Stimulated activated CD4-positive, alpha-beta T cell treated with anti-CD3 and anti-CD28 coated beads, Interleukin-1b, Interleukin-23, amount 100 ng/mL, for 1 hour (primary cell): Measurements from ENCODE around the gene NPHP4.

Source experiments
- DNase-seq, 2 donors: peaks; one replicate each; pipeline ENCODE4 v3.0.0-alpha.2; 2020; ENCODE audit warnings: low read depth in 2 of 2

Gene NPHP4

DNA sequence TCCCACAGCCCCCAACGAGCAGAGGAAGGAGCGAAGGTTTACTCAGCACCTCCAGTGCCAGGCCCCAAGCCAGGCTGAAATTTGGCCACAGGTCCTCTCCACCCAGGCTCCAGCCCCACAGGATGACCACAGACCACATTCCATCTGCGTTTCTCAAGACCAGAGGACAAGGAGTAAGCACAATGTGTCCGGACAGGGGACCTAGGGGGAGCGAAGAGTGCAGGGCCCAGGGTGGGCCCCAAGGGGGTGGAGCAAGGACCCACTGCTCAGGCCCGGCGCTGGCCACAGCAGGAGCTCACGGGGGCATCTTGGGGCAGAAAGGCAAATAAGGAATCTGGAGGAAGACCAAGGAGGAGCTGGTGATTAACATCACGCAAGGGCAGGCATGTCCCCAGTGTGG, 100.5 kb downstream of the NPHP4 start:
- DNase-seq: no peak

- DNase-seq: no peak
Measured at GRCh38 chr1:5891137-5891536, 101.1 kb downstream of the NPHP4 start.

DNA sequence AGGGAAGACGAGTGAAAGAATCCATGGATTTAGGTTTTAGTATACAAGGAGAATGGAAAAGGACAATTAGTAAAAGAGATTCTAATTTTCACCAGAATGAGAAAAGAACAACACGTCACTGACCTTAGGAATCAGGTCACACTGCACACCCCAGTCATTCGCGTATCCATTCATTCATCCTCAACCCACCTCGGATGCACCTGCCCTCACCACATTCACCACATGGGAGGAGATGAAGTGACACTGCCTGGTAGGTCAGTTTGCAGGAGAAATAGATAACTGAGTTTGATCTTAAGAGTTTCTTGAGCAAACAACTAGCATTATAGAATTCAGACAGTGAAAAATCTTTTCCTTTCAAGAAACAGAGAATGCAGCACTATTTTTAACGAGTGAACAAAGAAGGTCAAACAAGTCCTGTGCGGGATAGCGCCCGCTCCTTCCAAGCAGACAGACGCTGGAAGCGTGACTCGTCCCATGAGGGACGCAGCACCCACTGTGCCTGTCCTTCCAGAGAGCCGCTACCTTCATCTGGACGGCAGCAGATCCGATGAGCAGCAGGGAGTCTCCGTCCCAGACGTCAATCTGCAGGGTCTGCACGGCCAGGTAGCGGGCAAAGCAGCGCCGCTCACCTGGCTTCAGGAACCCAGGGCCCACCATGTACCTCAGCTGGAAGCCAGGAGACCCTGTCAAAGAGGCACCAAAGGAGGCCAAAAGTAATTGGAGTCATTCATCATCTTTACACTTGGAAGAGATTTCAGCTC, 101.7 kb downstream of the NPHP4 start:
- DNase-seq: no peak

DNA sequence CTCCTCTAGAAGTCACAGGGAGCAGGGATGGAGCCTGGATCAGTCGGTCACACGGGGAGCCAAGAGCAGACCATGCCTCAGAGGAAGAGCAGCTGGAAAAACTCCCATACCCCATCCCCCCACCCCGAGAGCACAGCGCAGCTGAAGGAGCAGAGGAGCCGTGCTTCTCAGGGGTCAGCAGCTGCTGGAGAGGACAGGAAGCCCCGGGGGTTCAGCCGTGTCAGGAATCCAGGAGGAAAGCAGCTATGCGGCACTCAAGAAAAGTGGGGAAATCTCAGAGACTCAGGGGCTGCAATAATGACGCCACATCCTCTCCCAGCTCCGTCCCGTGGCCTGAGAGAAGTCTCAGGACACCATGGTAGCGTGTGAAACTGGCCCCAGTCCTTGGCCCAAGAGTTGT, 102.3 kb downstream of the NPHP4 start:
- DNase-seq: no peak

- DNase-seq: no peak
Measured at GRCh38 chr1:5889462-5889861, 102.8 kb downstream of the NPHP4 start.

GRCh38 chr1:5888606-5889211, 103.5 kb downstream of the NPHP4 start:
- no peak for DNase-seq

DNA sequence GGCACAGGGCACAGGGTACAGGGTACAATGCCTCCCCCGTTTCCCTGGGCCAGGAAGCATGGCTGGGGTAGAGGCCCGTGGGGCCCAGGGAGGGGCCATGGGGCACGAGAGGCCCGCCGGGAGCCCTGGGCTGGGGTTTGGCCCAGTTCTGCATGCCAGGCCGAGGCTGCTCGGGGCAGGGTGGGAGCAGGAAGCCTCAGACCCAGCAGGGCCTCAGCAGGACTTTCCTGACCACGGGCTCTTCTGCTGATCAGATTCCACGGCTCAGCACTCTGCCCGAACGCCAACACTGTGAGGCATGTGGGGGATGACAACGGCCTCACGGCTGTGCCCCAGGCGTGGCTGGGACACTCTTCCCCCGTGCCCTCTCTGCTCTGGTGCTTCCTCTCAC, 104.3 kb downstream of the NPHP4 start:
- no peak for DNase-seq

DNA sequence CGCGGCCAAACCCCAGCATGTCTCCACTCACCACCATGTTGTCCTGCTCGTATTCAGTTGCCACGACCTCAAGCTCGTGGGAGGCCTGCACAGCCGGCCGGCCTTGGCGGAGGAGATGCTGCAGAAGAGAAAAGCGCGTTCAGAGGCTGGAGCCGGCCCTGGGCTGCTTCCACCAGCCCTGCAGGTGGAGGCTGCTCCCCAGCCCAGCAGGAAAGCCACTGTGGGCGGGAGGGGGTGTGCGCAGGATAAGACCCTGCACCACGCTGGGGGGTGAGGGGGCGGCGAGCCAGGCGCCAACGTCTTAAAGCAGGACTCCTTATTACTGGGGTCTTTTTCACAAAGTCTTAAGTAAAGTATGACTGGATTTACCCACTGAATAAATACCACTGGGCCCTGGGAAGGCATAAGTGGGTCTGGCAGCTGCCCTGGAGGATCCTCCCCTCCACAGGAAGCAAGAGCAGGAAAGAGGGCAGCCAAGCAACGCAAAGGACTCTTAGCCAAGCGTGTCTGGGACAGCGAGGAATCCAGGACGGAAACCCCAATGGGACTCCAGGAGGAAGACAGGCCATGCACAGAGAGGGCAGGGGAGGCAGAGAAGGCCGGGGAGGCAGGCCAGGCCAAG, 104.8 kb downstream of the NPHP4 start:
- no peak for DNase-seq

GRCh38 chr1:5886541-5887348, 105.5 kb downstream of the NPHP4 start:
- no peak for DNase-seq

DNA sequence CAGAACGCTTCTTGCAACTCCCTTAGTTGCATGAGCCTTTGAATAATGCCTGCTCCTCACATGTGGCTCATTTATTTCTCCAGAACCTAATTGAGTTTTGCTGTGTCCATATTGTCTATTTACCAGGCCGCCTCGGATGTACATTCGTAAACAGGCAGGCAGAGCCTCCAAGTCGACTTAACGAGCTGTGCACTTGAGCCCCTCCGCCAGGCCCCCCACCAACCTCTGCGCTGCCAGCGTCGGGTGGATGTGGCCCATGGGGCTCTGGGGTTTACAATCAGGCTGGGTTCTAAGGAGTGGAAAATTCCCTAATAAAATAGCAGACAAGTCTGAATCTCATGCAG, 106.1 kb downstream of the NPHP4 start:
- no peak for DNase-seq

GRCh38 chr1:5885471-5886139, 106.6 kb downstream of the NPHP4 start:
- no peak for DNase-seq

DNA sequence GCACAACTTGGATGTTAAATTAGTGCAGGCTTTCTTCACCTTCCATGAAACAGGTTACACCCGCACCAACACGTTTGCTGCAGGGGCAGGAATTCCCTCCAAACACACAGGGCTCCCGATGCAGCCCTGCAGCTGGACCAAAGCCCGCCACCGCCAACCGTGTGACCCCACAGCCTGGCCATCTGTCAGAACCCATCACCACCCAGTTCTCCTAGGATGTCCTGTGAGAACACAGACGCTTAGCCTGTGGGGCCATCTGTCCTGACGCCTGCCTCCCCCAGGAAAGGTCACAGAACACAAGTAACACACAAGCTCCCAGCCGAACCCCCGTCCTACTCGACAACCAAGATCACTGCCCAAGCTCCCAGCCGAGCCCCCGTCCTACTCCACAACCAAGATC, 108.1 kb downstream of the NPHP4 start:
- no peak for DNase-seq

DNA sequence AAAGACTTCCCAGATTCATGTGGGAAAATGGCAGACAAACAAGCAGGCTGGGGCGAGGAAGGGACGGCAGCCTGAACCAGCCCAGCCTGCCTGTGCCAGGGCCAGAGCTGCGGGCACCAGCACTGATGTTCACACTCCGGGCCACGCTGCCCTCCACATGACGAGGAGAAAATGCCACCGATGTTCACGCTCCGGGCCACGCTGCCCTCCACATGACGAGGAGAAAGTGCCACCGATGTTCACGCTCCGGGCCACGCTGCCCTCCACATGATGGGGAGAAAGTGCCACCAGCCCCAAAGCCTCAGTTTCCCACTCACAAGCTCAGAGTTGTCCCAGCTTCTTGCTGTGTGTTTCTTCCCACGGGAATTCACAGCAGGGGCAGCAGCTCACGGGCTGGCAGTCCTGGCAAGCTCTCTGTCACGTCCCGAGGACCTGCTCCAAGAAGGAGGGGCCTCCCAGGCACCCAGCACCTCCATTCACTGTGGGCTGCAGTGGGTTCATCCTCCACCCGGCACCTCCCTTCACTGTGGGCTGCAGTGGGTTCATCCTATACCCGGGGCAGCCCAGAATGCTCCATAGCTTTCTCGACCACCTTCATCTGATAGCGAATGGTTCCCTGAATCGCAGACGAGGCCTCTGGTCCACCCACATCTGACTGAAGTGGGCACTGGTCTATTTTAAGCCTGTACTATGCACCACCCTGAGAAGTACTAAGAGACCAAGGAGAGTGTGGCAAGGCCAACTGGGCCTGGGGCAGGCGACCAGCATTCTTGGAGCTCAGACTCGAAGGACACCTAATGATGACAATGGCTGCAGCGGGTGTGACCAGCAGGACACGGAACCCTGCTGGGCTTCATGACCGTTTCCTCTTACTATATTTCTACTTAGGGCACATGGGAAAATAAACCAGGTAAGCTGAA, 108.8 kb downstream of the NPHP4 start:
- DNase-seq: no peak

- no peak for DNase-seq
Measured at GRCh38 chr1:5882367-5883128, 109.7 kb downstream of the NPHP4 start.

GRCh38 chr1:5881526-5882222, 110.6 kb downstream of the NPHP4 start:
- DNase-seq: no peak

DNA sequence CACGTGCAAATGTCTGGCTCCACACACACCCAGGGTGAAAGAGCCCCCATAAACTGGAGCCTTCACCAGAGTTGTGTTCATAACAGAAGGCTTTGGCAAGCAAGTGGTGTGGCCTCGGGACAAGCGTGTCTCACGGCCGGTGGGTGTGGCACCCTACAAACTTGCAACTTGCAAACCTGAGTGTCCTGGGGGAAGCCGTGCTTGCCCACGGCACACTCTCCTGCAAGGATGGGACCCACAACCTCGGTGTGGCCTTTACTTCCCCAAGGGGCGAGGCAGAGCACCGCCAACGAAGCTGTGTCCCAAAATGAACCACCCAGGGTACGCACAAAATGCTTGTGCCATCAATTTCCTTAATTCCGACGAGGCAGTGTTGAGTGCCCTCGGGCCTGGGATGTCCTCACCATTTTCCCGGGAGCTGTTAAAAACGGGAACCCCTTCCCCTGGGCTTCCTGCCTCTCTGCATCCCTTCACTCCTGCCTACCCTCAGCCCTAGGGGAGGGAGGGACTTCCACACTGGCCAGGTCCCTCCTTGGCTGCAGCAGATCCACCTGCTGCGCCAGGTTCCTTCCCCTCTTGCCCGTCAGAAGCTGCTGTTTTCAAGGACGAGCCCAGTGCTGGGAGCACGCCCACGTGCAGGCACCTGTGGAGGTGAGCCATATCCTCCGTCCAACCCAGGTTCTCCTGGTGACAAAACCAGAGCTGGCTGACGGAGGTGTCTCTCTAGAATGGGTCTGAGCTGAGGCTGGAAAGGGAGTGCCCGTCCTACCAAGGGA, 111.4 kb downstream of the NPHP4 start:
- DNase-seq: no peak

DNA sequence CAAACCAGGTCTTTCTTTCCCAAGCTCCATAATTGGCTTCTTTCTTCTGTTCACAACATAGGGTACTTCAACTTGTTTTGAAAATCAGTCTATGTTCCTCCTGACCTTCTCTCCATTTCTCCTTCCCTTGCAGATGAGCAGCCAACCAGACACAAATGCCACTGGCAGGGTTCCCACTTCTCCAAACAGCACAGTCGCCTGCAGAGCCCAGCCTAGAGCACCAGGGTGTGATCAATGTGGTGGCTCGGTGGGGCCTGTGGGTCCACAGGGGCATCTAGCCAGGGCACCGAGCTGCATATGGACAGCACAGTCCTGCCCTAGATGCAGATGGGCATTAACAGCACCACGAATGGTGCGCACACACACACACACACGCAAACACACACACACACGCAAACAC, 112.8 kb downstream of the NPHP4 start:
- DNase-seq: no peak

GRCh38 chr1:5878971-5879370, 113.3 kb downstream of the NPHP4 start:
- DNase-seq: no peak
